Activated CD4-positive, alpha-beta T cell treated with anti-CD3 and anti-CD28 coated beads for 36 hours (primary cell): ENCODE results near the gene IGF2. TPM values are rescaled to one million over a fixed set of nuclear protein-coding genes. Genes with fewer than 3 reads are reported as not detected.

Source experiments
- ATAC-seq: fragments of 200-7000 bp; cut with Tn5 transposase; one replicate; pipeline ENCODE4 v1.10.0; 2021; ENCODE audit warnings: mild to moderate bottlenecking, moderate library complexity
- CTCF ChIA-PET: fragments of 350-600 bp; sonication (Branson Sonifier 250); formaldehyde crosslinking; loops from one replicate; lab custom pipeline; 2021; ENCODE audit warnings: antibody characterized with exemption; lab: Charles Lee
- POLR2A ChIA-PET: fragments of 350-600 bp; sonication (Branson Sonifier 250); formaldehyde crosslinking; loops from one replicate; lab custom pipeline; 2021; ENCODE audit warnings: antibody characterized with exemption, inconsistent platforms; lab: Charles Lee
- DNase-seq: peaks from one replicate; pipeline ENCODE4 v3.0.0-alpha.2; 2020
- H3K27ac Mint-ChIP-seq: one replicate; pipeline ENCODE4 v1.8.0; 2021; ENCODE audit warnings: mixed read lengths
- H3K27me3 Mint-ChIP-seq: one replicate; pipeline ENCODE4 v1.8.0; 2021; ENCODE audit warnings: mixed read lengths
- H3K36me3 Mint-ChIP-seq: one replicate; pipeline ENCODE4 v1.8.0; 2021; ENCODE audit warnings: low read depth, mixed read lengths
- H3K4me1 Mint-ChIP-seq: one replicate; pipeline ENCODE4 v1.8.0; 2021; ENCODE audit warnings: mixed read lengths
- H3K4me3 Mint-ChIP-seq: one replicate; pipeline ENCODE4 v1.8.0; 2021; ENCODE audit warnings: mild to moderate bottlenecking, moderate library complexity, mixed read lengths
- H3K9me3 Mint-ChIP-seq: one replicate; pipeline ENCODE4 v1.8.0; 2021; ENCODE audit warnings: low read depth, mixed read lengths
- intact Hi-C, 2 experiments: fragments of 100-400 bp; cut with DNase I in 1 of 2; cut with micrococcal nuclease in 1 of 2; formaldehyde crosslinking; loops; one replicate each; pipeline versions ENCODE4 v1.14.2 to v1.15.1; 2022 to 2024; cut with DNase I, micrococcal nuclease
- total RNA-seq, 2 experiments: library from RNA; stranded (reverse); gene quantifications; one replicate each; pipeline ENCODE4 v1.2.3, GENCODE V29; 2021

IGF2 gene
- total RNA-seq, 2 experiments from 2014 or later: 8.6 to 9.2 TPM

GRCh38 chr11:2098691-2099515 lies 40.3 kb downstream of the IGF2 start:
- Mint-ChIP-seq H3K27me3 (peaks cover 8% of the 10 kb centered on the region), H3K9me3 (no peaks in the 10 kb centered on the region)
- CTCF ChIA-PET: interaction anchor here (0.5 to 0.6 kb wide), 2 partner anchors 68 to 99 kb away, joined by 3 read pairs; no protein-coding TSS in a partner anchor

GRCh38 chr11:2097998-2098690 lies 41.0 kb downstream of the IGF2 start:
- CTCF ChIA-PET: interaction anchor here (0.6 kb wide), 1 partner anchor 52 kb away, joined by 3 read pairs; no protein-coding TSS in a partner anchor
- Mint-ChIP-seq H3K9me3 (no peaks in the 10 kb centered on the region), H3K36me3 (no peaks in the 10 kb centered on the region), H3K4me1 (peaks cover 4% of the 10 kb centered on the region), H3K4me3 (no peak overlapping the region), H3K27me3 (peaks cover 8% of the 10 kb centered on the region), H3K27ac (no peak overlapping the region)
- POLR2A ChIA-PET: no interaction called here
- DNase-seq: no peak
- no peak for ATAC-seq
- intact Hi-C loops: no loop called here

More at GRCh38 chr11:2098691-2099515, 40.3 kb downstream of the IGF2 start:
- no peak for DNase-seq
- intact Hi-C loops: no loop called here
- no peaks in the 10 kb centered on the region for H3K36me3 Mint-ChIP-seq
- H3K4me1 Mint-ChIP-seq: no peaks in the 10 kb centered on the region
- ATAC-seq: no peak
- no peak overlapping the region for H3K27ac Mint-ChIP-seq
- no peak overlapping the region for H3K4me3 Mint-ChIP-seq
- POLR2A ChIA-PET: no interaction called here

GRCh38 chr11:2097356-2097997 lies 41.7 kb downstream of the IGF2 start:
- intact Hi-C loops: no loop called here
- DNase-seq (no peak), ATAC-seq (no peak)
- CTCF ChIA-PET: interaction anchor here (0.6 kb wide), 1 partner anchor 52 kb away, joined by 3 read pairs; no protein-coding TSS in a partner anchor
- POLR2A ChIA-PET: no interaction called here
- no peaks in the 10 kb centered on the region for H3K9me3 Mint-ChIP-seq
- no peaks in the 10 kb centered on the region for H3K36me3 Mint-ChIP-seq
- H3K27ac Mint-ChIP-seq: no peak overlapping the region
- no peak overlapping the region for H3K4me3 Mint-ChIP-seq
- H3K4me1 Mint-ChIP-seq: peaks cover 9% of the 10 kb centered on the region
- peaks cover 8% of the 10 kb centered on the region for H3K27me3 Mint-ChIP-seq

- intact Hi-C loops: no loop called here
- H3K27me3 Mint-ChIP-seq: peaks cover 4% of the 10 kb centered on the region
- peaks cover 9% of the 10 kb centered on the region for H3K4me1 Mint-ChIP-seq
- H3K36me3 Mint-ChIP-seq: no peaks in the 10 kb centered on the region
- H3K9me3 Mint-ChIP-seq: no peaks in the 10 kb centered on the region
- DNase-seq (no peak), ATAC-seq (no peak)
- POLR2A ChIA-PET: no interaction called here
- no peak overlapping the region for H3K27ac Mint-ChIP-seq
- CTCF ChIA-PET: no interaction called here
- no peak overlapping the region for H3K4me3 Mint-ChIP-seq
Observed at GRCh38 chr11:2096919-2097301, 42.3 kb downstream of the IGF2 start.

- intact Hi-C loops: no loop called here
- Mint-ChIP-seq H3K27ac (no peak overlapping the region), H3K36me3 (no peaks in the 10 kb centered on the region), H3K4me1 (peaks cover 9% of the 10 kb centered on the region), H3K9me3 (no peaks in the 10 kb centered on the region), H3K27me3 (no peaks in the 10 kb centered on the region), H3K4me3 (no peak overlapping the region)
- ChIA-PET CTCF (no interaction called here), POLR2A (no interaction called here)
- ATAC-seq (no peak), DNase-seq (no peak)
Observed at GRCh38 chr11:2096011-2096918, 42.9 kb downstream of the IGF2 start.

GRCh38 chr11:2095542-2095941 lies 43.6 kb downstream of the IGF2 start:
- POLR2A ChIA-PET: no interaction called here
- intact Hi-C loops: no loop called here
- DNase-seq (no peak), ATAC-seq (no peak)
- CTCF ChIA-PET: interaction anchor here (0.6 kb wide), 1 partner anchor 18 kb away, joined by 3 read pairs; no protein-coding TSS in a partner anchor
- no peaks in the 10 kb centered on the region for H3K27me3 Mint-ChIP-seq
- no peak overlapping the region for H3K4me3 Mint-ChIP-seq
- no peaks in the 10 kb centered on the region for H3K36me3 Mint-ChIP-seq
- no peaks in the 10 kb centered on the region for H3K9me3 Mint-ChIP-seq
- H3K4me1 Mint-ChIP-seq: peaks cover 9% of the 10 kb centered on the region
- no peak overlapping the region for H3K27ac Mint-ChIP-seq

GRCh38 chr11:2095198-2095520 lies 44.0 kb downstream of the IGF2 start:
- peaks cover 9% of the 10 kb centered on the region for H3K4me1 Mint-ChIP-seq
- ChIA-PET POLR2A (no interaction called here), CTCF (interaction anchor here (0.6 kb wide), 1 partner anchor 19 kb away, joined by 3 read pairs; no protein-coding TSS in a partner anchor)
- H3K36me3 Mint-ChIP-seq: no peaks in the 10 kb centered on the region
- no peak overlapping the region for H3K27ac Mint-ChIP-seq
- no peaks in the 10 kb centered on the region for H3K9me3 Mint-ChIP-seq
- intact Hi-C loops: no loop called here
- DNase-seq: no peak
- no peak for ATAC-seq
- no peak overlapping the region for H3K4me3 Mint-ChIP-seq
- H3K27me3 Mint-ChIP-seq: no peaks in the 10 kb centered on the region

- H3K9me3 Mint-ChIP-seq: no peaks in the 10 kb centered on the region
- ChIA-PET CTCF (interaction anchor here (0.7 to 1.5 kb wide), 2 partner anchors 55 to 57 kb away, joined by 4 read pairs; no protein-coding TSS in a partner anchor), POLR2A (no interaction called here)
- no peak overlapping the region for H3K4me3 Mint-ChIP-seq
- ATAC-seq: no peak
- H3K4me1 Mint-ChIP-seq: peaks cover 9% of the 10 kb centered on the region
- H3K27me3 Mint-ChIP-seq: no peaks in the 10 kb centered on the region
- H3K27ac Mint-ChIP-seq: no peak overlapping the region
- DNase-seq: no peak
- intact Hi-C loops: no loop called here
- no peaks in the 10 kb centered on the region for H3K36me3 Mint-ChIP-seq
Observed at GRCh38 chr11:2094354-2095197, 44.6 kb downstream of the IGF2 start.

- DNase-seq (no peak), ATAC-seq (no peak)
- H3K36me3 Mint-ChIP-seq: no peaks in the 10 kb centered on the region
- peaks cover 9% of the 10 kb centered on the region for H3K4me1 Mint-ChIP-seq
- intact Hi-C loops: no loop called here
- H3K27ac Mint-ChIP-seq: no peak overlapping the region
- POLR2A ChIA-PET: no interaction called here
- H3K9me3 Mint-ChIP-seq: no peaks in the 10 kb centered on the region
- no peak overlapping the region for H3K4me3 Mint-ChIP-seq
- CTCF ChIA-PET: interaction anchor here (0.5 to 1.5 kb wide), 7 partner anchors 17 to 400 kb away, joined by 3 to 5 read pairs (median 4); no protein-coding TSS in a partner anchor
- no peaks in the 10 kb centered on the region for H3K27me3 Mint-ChIP-seq
Observed at GRCh38 chr11:2093575-2094353, 45.4 kb downstream of the IGF2 start.
